GM03348 (cell line): Measurements from ENCODE around the gene ANAPC7.
"Not testable (repeated sequence)": the region's sequence is repeated elsewhere in the genome, so short reads cannot be mapped to it uniquely, and the experiment has no call there.

Source experiments
- DNase-seq: peaks from one replicate; pipeline ENCODE4 v3.0.0; 2012; ENCODE audit warnings: low spot score

ANAPC7 gene

GRCh38 chr12:110348431-110349059 lies 55.0 kb downstream of the ANAPC7 start:
- no peak for DNase-seq

- no peak for DNase-seq
Observed at GRCh38 chr12:110347767-110348166, 55.7 kb downstream of the ANAPC7 start.

- DNase-seq, result no peak
Observed at GRCh38 chr12:110345963-110346362, 57.5 kb downstream of the ANAPC7 start.

- no peak for DNase-seq
Observed at GRCh38 chr12:110345176-110345661, 58.3 kb downstream of the ANAPC7 start.

GRCh38 chr12:110344657-110345056 lies 58.9 kb downstream of the ANAPC7 start:
- DNase-seq, result no peak

GRCh38 chr12:110343736-110344555 lies 59.6 kb downstream of the ANAPC7 start:
- no peak for DNase-seq

GRCh38 chr12:110343114-110343513 lies 60.4 kb downstream of the ANAPC7 start:
- DNase-seq, result no peak

GRCh38 chr12:110342157-110342556 lies 61.4 kb downstream of the ANAPC7 start:
- no peak for DNase-seq

- DNase-seq, result no peak
Observed at GRCh38 chr12:110340706-110341105, 62.8 kb downstream of the ANAPC7 start.

GRCh38 chr12:110340261-110340660 lies 63.2 kb downstream of the ANAPC7 start:
- not testable (repeated sequence) for DNase-seq

GRCh38 chr12:110339184-110339952 lies 64.1 kb downstream of the ANAPC7 start:
- no peak for DNase-seq

GRCh38 chr12:110338754-110339153 lies 64.8 kb downstream of the ANAPC7 start:
- DNase-seq, result no peak

- no peak for DNase-seq
Observed at GRCh38 chr12:110337912-110338710, 65.4 kb downstream of the ANAPC7 start.

- DNase-seq, result no peak
Observed at GRCh38 chr12:110335481-110336045, 67.9 kb downstream of the ANAPC7 start.

GRCh38 chr12:110333201-110333600 lies 70.3 kb downstream of the ANAPC7 start:
- no peak for DNase-seq

- DNase-seq, result peak; percentile 56
Observed at GRCh38 chr12:110330544-110330943, 73.0 kb downstream of the ANAPC7 start.

- DNase-seq, result no peak
Observed at GRCh38 chr12:110330124-110330523, 73.4 kb downstream of the ANAPC7 start.

- DNase-seq, result no peak
Observed at GRCh38 chr12:110329710-110330109, 73.8 kb downstream of the ANAPC7 start.
